ENCODE measurements around the gene PHTF1.

The PHTF1 gene

GRCh38 chr1:113663165-113663951 is 95.9 kb downstream of the PHTF1 start:
- DNase-seq: no peak

GRCh38 chr1:113662101-113662500 is 97.2 kb downstream of the PHTF1 start:
- DNase-seq: no peak

GRCh38 chr1:113660088-113660487 is 99.2 kb downstream of the PHTF1 start:
- DNase-seq: no peak

GRCh38 chr1:113659556-113659955 is 99.7 kb downstream of the PHTF1 start:
- no peak for DNase-seq

GRCh38 chr1:113659035-113659434 is 100.3 kb downstream of the PHTF1 start:
- DNase-seq: no peak

GRCh38 chr1:113657556-113658063 is 101.7 kb downstream of the PHTF1 start:
- DNase-seq: no peak

- no peak for DNase-seq
Observed at GRCh38 chr1:113657126-113657525, 102.2 kb downstream of the PHTF1 start.

GRCh38 chr1:113654883-113655282 is 104.4 kb downstream of the PHTF1 start:
- no peak for DNase-seq

GRCh38 chr1:113653741-113654140 is 105.5 kb downstream of the PHTF1 start:
- no peak for DNase-seq

GRCh38 chr1:113652771-113653170 is 106.5 kb downstream of the PHTF1 start:
- no peak for DNase-seq

GRCh38 chr1:113648478-113648877 is 110.8 kb downstream of the PHTF1 start:
- no peak for DNase-seq

GRCh38 chr1:113647164-113647563 is 112.1 kb downstream of the PHTF1 start:
- DNase-seq: no peak
